HG02840 (cell line): ENCODE results near the gene ABT1.

Experiments
- ATAC-seq: cut with Tn5 transposase; IDR thresholded peaks from one replicate; pipeline ENCODE4 v1.9.1; 2021; ENCODE audit warnings: mild to moderate bottlenecking, moderate library complexity, moderate number of reproducible peaks; ENCODE audit not compliant: unreplicated experiment, low FRiP score

The ABT1 gene

DNA sequence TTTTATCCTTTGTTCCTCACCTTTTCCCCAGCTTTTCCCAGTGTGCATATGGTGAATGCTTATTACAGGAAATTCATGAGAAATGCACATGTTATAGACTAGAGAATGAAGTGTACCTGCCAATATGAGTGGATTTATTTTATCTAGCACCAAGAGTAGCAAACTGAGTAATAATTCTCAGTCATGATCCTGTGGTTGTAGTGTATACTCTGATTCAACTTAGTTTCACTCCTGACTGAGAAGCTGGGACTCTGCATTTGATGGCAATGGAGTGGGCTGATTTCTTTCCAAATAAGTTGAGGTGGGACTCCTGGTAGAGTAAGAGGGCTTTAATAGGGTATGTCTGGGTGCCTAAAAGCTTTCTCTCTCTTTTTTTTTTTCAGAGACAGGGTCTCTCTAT lies 4.0 kb downstream of the ABT1 start:
- no peak for ATAC-seq

DNA sequence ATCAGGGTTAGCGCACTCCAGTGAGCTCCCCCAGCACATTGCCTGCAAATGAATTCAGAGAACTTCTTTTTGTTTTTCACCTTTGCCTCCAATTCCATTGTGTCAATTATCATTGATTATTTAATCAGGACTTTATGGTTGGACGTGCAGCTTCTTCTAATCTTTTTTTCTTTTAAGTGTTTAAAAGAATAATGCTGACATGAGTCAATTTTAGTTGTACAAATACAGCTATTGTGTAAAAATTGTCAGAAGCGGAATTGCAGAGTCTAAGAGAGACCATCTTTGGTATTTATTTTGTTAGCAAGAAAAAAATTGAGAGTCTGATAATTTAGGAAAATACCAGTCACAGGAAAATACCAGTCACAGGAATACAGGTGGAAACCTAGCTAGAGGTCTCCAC lies 5.5 kb downstream of the ABT1 start:
- no peak for ATAC-seq

- ATAC-seq: no peak
These were observed 7.3 kb downstream of the ABT1 start for GRCh38 chr6:26604026-26604425.

- no peak for ATAC-seq
These were observed 8.0 kb downstream of the ABT1 start for GRCh38 chr6:26604797-26605196.

DNA sequence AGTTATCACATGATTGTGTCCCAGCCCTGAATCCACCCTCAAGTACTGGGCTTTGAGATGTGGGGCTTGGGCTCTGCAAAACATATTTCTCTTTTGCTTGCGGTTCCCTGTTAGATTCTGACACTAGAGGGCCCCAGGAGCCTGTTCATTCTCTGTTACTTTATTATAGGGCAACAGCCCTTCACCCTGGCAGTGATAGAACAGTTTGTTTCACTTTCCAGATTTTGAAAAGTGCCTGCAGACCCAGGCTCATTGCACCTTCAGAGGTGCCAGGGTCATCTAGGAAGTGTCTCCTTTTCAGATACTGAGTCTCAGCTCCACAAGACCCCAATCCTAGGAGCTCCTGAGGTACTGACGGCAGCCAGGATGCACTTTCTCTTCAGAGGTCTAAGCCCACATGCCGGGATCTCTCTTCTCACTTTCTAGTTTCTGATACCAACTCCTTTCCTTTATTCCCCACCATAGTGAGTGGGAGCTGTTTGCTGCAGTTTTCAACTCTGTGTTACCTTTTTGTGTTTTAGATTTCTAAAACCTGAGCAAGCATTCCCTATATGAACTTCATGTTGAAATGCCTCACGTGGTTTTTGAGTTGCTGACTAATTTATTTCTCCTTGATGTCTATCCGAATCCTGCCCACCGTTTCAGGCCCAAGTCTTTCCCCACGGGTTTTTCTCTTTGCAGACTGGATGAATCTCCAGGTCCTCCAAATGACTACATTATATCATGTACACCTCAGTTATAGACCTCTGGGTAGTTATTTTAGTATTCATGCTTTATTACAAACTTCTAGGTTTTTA lies 10.9 kb downstream of the ABT1 start:
- ATAC-seq: no peak

- ATAC-seq: no peak
These were observed 12.7 kb downstream of the ABT1 start for GRCh38 chr6:26609463-26609862.

- ATAC-seq: no peak
These were observed 14.8 kb downstream of the ABT1 start for GRCh38 chr6:26611599-26611998.

GRCh38 chr6:26613201-26613600 lies 16.4 kb downstream of the ABT1 start:
- ATAC-seq: no peak

DNA sequence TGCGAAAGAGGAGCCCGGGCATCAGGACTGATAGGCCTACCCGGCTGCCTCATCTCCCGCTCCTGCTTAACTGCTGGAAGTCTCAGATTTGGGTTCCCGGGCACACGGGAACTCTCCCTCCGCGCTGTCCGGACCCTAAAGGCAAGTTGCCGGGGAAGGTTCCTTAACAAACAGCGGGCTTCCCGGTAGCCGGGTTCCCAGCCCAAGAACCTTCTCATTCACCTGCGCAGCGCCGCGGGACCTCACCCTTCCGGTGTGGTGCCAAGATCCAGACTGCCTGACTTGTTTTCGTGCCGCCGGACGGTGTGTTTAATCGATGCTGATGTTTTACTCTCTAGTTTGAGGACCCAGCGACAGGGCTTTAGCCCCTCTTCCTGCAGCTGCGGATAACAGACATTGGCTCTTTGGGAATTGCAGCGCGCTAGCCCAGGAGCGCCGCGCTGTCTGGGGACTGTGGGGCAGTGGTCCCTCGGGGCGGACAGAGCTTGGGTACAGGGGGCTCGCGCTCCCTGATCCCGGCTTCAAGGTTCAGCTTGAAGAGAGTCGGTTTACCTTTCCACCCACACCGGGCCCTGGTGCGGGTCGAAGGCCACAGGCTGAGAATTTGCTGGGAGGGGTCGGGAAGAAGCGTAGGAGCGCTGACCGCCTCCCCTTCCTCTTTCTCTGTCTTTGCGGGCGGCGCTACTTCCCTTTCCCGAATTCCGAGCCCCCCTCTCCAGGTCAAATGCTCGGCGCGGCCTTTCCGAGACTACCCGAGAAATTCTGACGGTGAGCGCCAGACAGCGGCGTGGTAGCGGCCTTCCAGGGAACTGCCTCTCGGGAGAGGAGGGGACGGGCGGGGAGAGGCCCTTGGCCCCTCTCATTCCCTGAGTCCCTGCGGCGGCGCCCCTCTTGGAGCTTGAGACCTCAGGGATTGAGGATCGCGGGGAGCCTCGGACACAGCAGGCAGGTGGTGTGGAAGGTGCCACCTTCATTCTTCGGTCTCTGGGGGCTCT lies 17.2 kb downstream of the ABT1 start:
- ATAC-seq: no peak

GRCh38 chr6:26623339-26623859 lies 26.6 kb downstream of the ABT1 start:
- no peak for ATAC-seq

- no peak for ATAC-seq
These were observed 27.8 kb downstream of the ABT1 start for GRCh38 chr6:26624557-26624956.

- ATAC-seq: no peak
These were observed 31.1 kb downstream of the ABT1 start for GRCh38 chr6:26627843-26628242.

- no peak for ATAC-seq
These were observed 32.6 kb downstream of the ABT1 start for GRCh38 chr6:26629359-26629758.

DNA sequence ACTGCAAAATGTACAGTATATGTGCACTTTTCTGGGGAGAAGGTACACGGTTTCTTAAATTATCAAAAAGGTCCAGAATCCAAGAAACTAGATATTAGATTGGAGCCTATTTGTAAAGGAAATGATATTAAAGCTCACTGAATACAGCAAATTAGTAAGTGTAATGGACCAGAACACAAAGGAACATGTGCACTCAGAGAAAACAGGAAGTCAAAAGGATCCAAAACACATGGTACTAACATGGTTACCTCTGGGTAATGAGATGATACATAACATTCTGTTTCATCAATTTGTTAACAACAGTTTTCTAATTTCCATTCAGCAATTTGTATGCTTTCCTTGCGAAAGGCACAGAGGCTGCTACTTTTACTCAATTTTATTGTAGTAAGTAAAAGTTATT lies 44.1 kb downstream of the ABT1 start:
- ATAC-seq: no peak

- no peak for ATAC-seq
These were observed 49.3 kb downstream of the ABT1 start for GRCh38 chr6:26646074-26646473.
